Heart left ventricle (tissue), 13 donors: ENCODE measurements around the gene PRPF39.

Experiments
- CTCF ChIP-seq, 12 donors: fragments of 200-600 bp; sonication (generic) in 4 of 12; IDR thresholded peaks; one replicate each; pipeline versions ENCODE4 v1.5.0 to v1.8.0; 2018 to 2022; ENCODE audit warnings: antibody characterized with exemption in 12 of 12, mild to moderate bottlenecking in 5 of 12
- POLR2A ChIP-seq, 2 donors: fragments of 450-650 bp; IDR thresholded peaks; one replicate each; pipeline ENCODE4 v1.6.1; 2017; ENCODE audit warnings: antibody characterized with exemption in 2 of 2, mild to moderate bottlenecking in 2 of 2, moderate library complexity in 2 of 2
- donor health status: ischemic (EF 13 %, LVEDD 7.1; RV severe dilation, severe dysfunction).
- donor health status: DM: no; HTN: yes; CAD: no.
- donor health status: DM: no; HTN: no; CAD: no.
- donor health status: ischemic (EF 25% LVEDD 6.9; RV normal size, moderate dysfunction).
- donor health status: ischemic (EF 25% LVEDD 5.7; RV mildly dilated, moderate dysfunction).
- donor health status: ischemic (EF 35%, LVEDD 5.7; RV mildly dilated, moderate dysfunction).
- donor health status: nonischemic (EF 11% LVEDD 7.7; RV severe dilation, severe dysfunction).
- donor health status: DM: yes; HTN: yes; CAD: no.
- donor health status: PGD.
- donor health status: ischemic (EF 29% LVEDD 5.4; RV normal size, mild dysfunction).
- donor health status: nonischemic (EF 23%, LVEDD 6.1; RV moderate dilation, normal function).

- TF ChIP-seq POLR2A (IDR thresholded peaks at IDR 0.05) (no peak), CTCF (IDR thresholded peaks at IDR 0.05) (no peak)
These were observed 13.7 kb upstream of the PRPF39 start for GRCh38 chr14:45070215-45070614.
